Choroid plexus epithelial cell (primary cell): Measurements from ENCODE around the gene CD177.
"Not testable (repeated sequence)": the region's sequence is repeated elsewhere in the genome, so short reads cannot be mapped to it uniquely, and the experiment has no call there.

Source experiments
- DNase-seq: peaks from one replicate; pipeline ENCODE4 v3.0.0-alpha.2; 2010; ENCODE audit warnings: low read depth
- H3K4me3 ChIP-seq: 2 replicates; pipeline ENCODE4 v1.5.1; 2011; ENCODE audit warnings: low read depth, mild to moderate bottlenecking, control low read depth, low read length, moderate library complexity
- CTCF ChIP-seq: conservative IDR thresholded peaks from 2 replicates; pipeline ENCODE4 v1.5.1; 2011; ENCODE audit warnings: low read depth, mild to moderate bottlenecking, control low read depth, inconsistent platforms, low read length, moderate library complexity

Gene CD177

GRCh38 chr19:43318796-43319314, 34.6 kb upstream of the CD177 start:
- DNase-seq = no peak
- no peak overlapping the region for H3K4me3 ChIP-seq
- no peak for TF ChIP-seq CTCF

GRCh38 chr19:43320546-43320945, 32.9 kb upstream of the CD177 start:
- no peak overlapping the region for H3K4me3 ChIP-seq
- no peak for DNase-seq
- TF ChIP-seq CTCF = no peak

- not testable (repeated sequence) for H3K4me3 ChIP-seq, DNase-seq
These were observed 26.7 kb upstream of the CD177 start for GRCh38 chr19:43326761-43327160.

DNA sequence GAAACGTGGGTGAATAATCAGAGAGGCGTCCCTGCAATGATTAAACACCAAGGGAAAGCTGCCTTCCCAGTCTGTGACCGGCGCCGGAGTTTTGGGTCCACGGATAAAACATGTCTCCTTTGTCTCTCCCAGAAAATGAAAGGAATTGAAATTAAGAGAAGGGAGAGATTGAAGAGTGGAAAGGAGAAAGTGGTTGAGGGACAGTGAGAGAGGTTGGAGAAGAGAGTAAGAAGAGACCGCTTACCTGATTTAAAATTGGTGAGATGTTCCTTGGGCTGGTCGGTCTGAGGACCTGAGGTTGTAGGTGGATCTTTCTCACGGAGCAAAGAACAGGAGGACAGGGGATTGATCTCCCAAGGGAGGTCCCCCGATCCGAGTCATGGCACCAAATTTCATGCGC, 24.9 kb upstream of the CD177 start:
- DNase-seq, H3K4me3 ChIP-seq: not testable (repeated sequence)

GRCh38 chr19:43329049-43329448, 24.4 kb upstream of the CD177 start:
- not testable (repeated sequence) for DNase-seq, H3K4me3 ChIP-seq

DNA sequence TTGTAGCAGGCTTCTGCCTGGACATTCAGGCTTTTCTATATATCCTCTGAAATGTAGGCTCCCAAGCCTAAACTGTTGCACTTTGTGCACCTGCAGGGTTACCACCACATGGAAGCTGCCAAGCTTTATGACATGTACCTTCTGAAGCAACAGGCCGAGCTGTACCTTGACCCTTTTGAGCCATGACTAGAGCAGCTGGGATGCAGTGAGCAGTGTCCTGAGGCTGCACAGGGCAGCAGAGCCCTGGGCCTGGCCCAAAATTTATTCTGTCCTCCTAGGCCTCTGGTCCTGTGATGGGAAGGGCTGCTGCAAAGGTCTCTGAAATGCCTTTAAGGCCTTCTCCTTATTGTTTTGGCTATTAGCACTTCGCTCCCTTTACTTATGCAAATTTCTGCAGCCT, 23.5 kb upstream of the CD177 start:
- H3K4me3 ChIP-seq = no peak overlapping the region
- no peak for DNase-seq
- TF ChIP-seq CTCF = no peak

GRCh38 chr19:43330726-43331434, 22.6 kb upstream of the CD177 start:
- no peak for TF ChIP-seq CTCF
- H3K4me3 ChIP-seq = no peak overlapping the region

GRCh38 chr19:43331435-43332010, 22.0 kb upstream of the CD177 start:
- no peak for DNase-seq
- no peak for TF ChIP-seq CTCF
- H3K4me3 ChIP-seq = no peak overlapping the region

More at GRCh38 chr19:43330726-43331434, 22.6 kb upstream of the CD177 start:
- DNase-seq = no peak
